ENCODE measurements around the gene GPAM. TPM values are rescaled to one million over a fixed set of nuclear protein-coding genes. Genes with fewer than 3 reads are reported as not detected.

The GPAM gene
- total and polyA plus RNA-seq, 2 of the 8 experiments (the other 6 are each of a cell fraction or from before 2014, with no cell fraction given): 5.5 to 15.5 TPM

DNA sequence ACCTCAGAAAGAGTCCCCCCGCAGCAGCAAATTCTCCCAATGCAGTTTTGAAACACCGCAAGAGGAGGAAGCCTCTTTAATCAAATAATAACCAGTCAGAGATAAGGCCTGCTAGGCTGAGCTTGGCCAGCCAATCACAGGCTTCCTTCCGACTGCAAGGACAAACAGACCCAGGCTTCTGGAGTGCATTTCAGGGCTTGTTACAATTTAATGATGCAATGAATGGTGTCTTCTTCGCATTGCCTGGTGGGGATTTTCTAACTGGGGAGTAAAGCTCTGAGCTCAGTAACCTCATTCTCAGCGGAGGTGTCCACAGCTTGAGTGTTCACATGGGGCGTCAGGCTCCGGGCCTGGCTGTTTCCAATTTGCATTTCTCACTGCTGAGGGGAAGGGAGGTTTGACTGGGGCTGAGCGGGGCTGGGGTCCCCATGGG is 31.8 kb upstream of the GPAM start (continued):
- TF ChIP-seq, protein P1, sequence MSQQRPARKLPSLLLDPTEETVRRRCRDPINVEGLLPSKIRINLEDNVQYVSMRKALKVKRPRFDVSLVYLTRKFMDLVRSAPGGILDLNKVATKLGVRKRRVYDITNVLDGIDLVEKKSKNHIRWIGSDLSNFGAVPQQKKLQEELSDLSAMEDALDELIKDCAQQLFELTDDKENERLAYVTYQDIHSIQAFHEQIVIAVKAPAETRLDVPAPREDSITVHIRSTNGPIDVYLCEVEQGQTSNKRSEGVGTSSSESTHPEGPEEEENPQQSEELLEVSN (IDR thresholded peaks at IDR 0.05): no peak
- TF ChIP-seq TAF1 (IDR thresholded peaks at IDR 0.05; ENCODE audit: low read depth, low read length): no peak

Measured in H1 (cell line).